ENCODE data around the gene B4GALT5. TPM values are rescaled to one million over a fixed set of nuclear protein-coding genes. Genes with fewer than 3 reads are reported as not detected.

B4GALT5 gene
- total and polyA plus RNA-seq, 7 donors, result 17.1 to 46.0 (median 21.4) TPM

- TF ChIP-seq POLR2AphosphoS5 (IDR thresholded peaks at IDR 0.05) (no peak), POLR2A (IDR thresholded peaks at IDR 0.05) (no peak), CTCF (IDR thresholded peaks at IDR 0.05) (no peak), EP300 (IDR thresholded peaks at IDR 0.05) (no peak)
- WGBS, 2 donors, result 90 to 93% methylated on average over 5 of the region's 5 CpGs
- intact Hi-C loops (cut with DNase I), result no loop called here
- no peak overlapping the region for H3K4me3 ChIP-seq
- H3K27me3 ChIP-seq, result no peaks in the 10 kb centered on the region
- no peaks in the 10 kb centered on the region for H3K36me3 ChIP-seq
- no peaks in the 10 kb centered on the region for H3K9me3 ChIP-seq
- no peaks in the 10 kb centered on the region for H3K4me1 ChIP-seq
- DNase-seq, result no peak
- no peak overlapping the region for H3K27ac ChIP-seq
Observed at GRCh38 chr20:49740807-49741206, 27.1 kb upstream of the B4GALT5 start.

- Histone ChIP-seq H3K4me3 (no peak overlapping the region), H3K27ac (no peak overlapping the region), H3K27me3 (no peaks in the 10 kb centered on the region), H3K9me3 (no peaks in the 10 kb centered on the region), H3K36me3 (no peaks in the 10 kb centered on the region), H3K4me1 (no peaks in the 10 kb centered on the region)
- no peak for TF ChIP-seq CTCF (IDR thresholded peaks at IDR 0.05)
- no peak for TF ChIP-seq POLR2AphosphoS5 (IDR thresholded peaks at IDR 0.05)
- no peak for TF ChIP-seq POLR2A (IDR thresholded peaks at IDR 0.05)
- no peak for TF ChIP-seq EP300 (IDR thresholded peaks at IDR 0.05)
- WGBS, 2 donors, result 86 to 87% methylated on average over 6 of the region's 6 CpGs
- intact Hi-C loops (cut with DNase I), result no loop called here
- no peak for DNase-seq
Observed at GRCh38 chr20:49739042-49739441, 25.4 kb upstream of the B4GALT5 start.

- Histone ChIP-seq H3K9me3 (no peaks in the 10 kb centered on the region), H3K27ac (no peak overlapping the region), H3K4me3 (no peak overlapping the region), H3K36me3 (no peaks in the 10 kb centered on the region), H3K27me3 (no peaks in the 10 kb centered on the region), H3K4me1 (no peaks in the 10 kb centered on the region)
- no peak for TF ChIP-seq CTCF (IDR thresholded peaks at IDR 0.05)
- TF ChIP-seq POLR2A (IDR thresholded peaks at IDR 0.05), result no peak
- no peak for TF ChIP-seq POLR2AphosphoS5 (IDR thresholded peaks at IDR 0.05)
- no peak for TF ChIP-seq EP300 (IDR thresholded peaks at IDR 0.05)
- intact Hi-C loops (cut with DNase I), result no loop called here
- WGBS, 2 donors, result 58 to 64% methylated on average over 2 of the region's 2 CpGs
- no peak for DNase-seq
Observed at GRCh38 chr20:49737260-49737659, 23.6 kb upstream of the B4GALT5 start.

GRCh38 chr20:49729780-49730179 lies 16.1 kb upstream of the B4GALT5 start:
- WGBS, 2 donors, result 91 to 94% methylated on average over 3 of the region's 3 CpGs

More at GRCh38 chr20:49729780-49730179, 16.1 kb upstream of the B4GALT5 start:
- Histone ChIP-seq H3K36me3 (no peaks in the 10 kb centered on the region), H3K4me3 (no peak overlapping the region), H3K4me1 (no peaks in the 10 kb centered on the region), H3K27ac (no peak overlapping the region), H3K27me3 (no peaks in the 10 kb centered on the region), H3K9me3 (no peaks in the 10 kb centered on the region)
- TF ChIP-seq CTCF (IDR thresholded peaks at IDR 0.05), result no peak
- DNase-seq, result no peak
- intact Hi-C loops (cut with DNase I), result no loop called here
